IMR-90 (cell line): ENCODE measurements around the gene FAM83E. TPM values are rescaled to one million over a fixed set of nuclear protein-coding genes. Genes with fewer than 3 reads are reported as not detected.

Experiments used
- ATAC-seq: fragments of 200-7000 bp; cut with Tn5 transposase; 2 replicates; pipeline ENCODE4 v1.9.1; 2020; ENCODE audit warnings: low read depth, mild to moderate bottlenecking, moderate library complexity
- BruUV-seq: library from RNA; stranded (reverse); fragments of 400-500 nt; replicated peaks from 2 replicates; lab custom pipeline; 2021; lab: Mats Ljungman, UMichigan
- CTCF ChIA-PET: fragments of 300-600 bp; formaldehyde crosslinking; extraction: SDS; loops from one replicate; lab custom pipeline; 2021; ENCODE audit warnings: antibody characterized with exemption; lab: Yijun Ruan, JAX
- POLR2A ChIA-PET: fragments of 300-600 bp; sonication (Branson Sonifier 250); formaldehyde crosslinking; loops from one replicate; lab custom pipeline; 2022; ENCODE audit warnings: antibody characterized with exemption; ENCODE audit not compliant: unreplicated experiment; lab: Charles Lee
- DNase-seq: peaks from one replicate; pipeline ENCODE4 v3.0.0; 2013
- H2AFZ ChIP-seq: replicated peaks from 2 replicates; pipeline ENCODE3; 2013; ENCODE audit warnings: low read length, mild to moderate bottlenecking; ENCODE audit not compliant: poor library complexity
- H2AK5ac ChIP-seq: 2 replicates; pipeline ENCODE4 v1.6.1; 2013; ENCODE audit warnings: low read depth, low read length, inconsistent platforms
- H2AK9ac ChIP-seq: replicated peaks from 2 replicates; pipeline ENCODE3; 2013; ENCODE audit warnings: mild to moderate bottlenecking, low read depth, low read length, moderate library complexity; ENCODE audit not compliant: poor library complexity
- H2BK120ac ChIP-seq: 2 replicates; pipeline ENCODE4 v1.6.1; 2013; ENCODE audit warnings: low read depth, low read length, inconsistent platforms
- H2BK15ac ChIP-seq: 3 replicates; pipeline ENCODE4 v1.6.1; 2013; ENCODE audit warnings: low read depth, low read length, inconsistent platforms
- H2BK20ac ChIP-seq: 2 replicates; pipeline ENCODE4 v1.6.1; 2013; ENCODE audit warnings: low read depth, mild to moderate bottlenecking, inconsistent platforms, low read length, moderate library complexity
- H2BK5ac ChIP-seq: 2 replicates; pipeline ENCODE4 v1.6.1; 2013; ENCODE audit warnings: mild to moderate bottlenecking, low read depth, low read length, inconsistent platforms; ENCODE audit not compliant: poor library complexity, severe bottlenecking
- H3K14ac ChIP-seq: replicated peaks from 2 replicates; pipeline ENCODE4 v1.6.1; 2013; ENCODE audit warnings: low read depth, low read length, inconsistent platforms
- H3K18ac ChIP-seq: 2 replicates; pipeline ENCODE4 v1.6.1; 2013; ENCODE audit warnings: low read depth, low read length, control low read depth
- H3K23ac ChIP-seq: 2 replicates; pipeline ENCODE4 v1.6.1; 2013; ENCODE audit warnings: low read depth, low read length, inconsistent platforms
- H3K27ac ChIP-seq: 2 replicates; pipeline ENCODE4 v1.5.1; 2013; ENCODE audit warnings: mild to moderate bottlenecking, control low read depth, low read length; ENCODE audit not compliant: insufficient read depth
- H3K27me3 ChIP-seq: 2 replicates; pipeline ENCODE4 v1.6.1; 2013; ENCODE audit warnings: low read length; ENCODE audit not compliant: control insufficient read depth, insufficient read depth
- H3K36me3 ChIP-seq: 2 replicates; pipeline ENCODE4 v1.6.1; 2013; ENCODE audit warnings: low read length, mixed read lengths; ENCODE audit not compliant: control insufficient read depth, insufficient read depth
- H3K4ac ChIP-seq: 2 replicates; pipeline ENCODE4 v1.6.1; 2013; ENCODE audit warnings: low read depth, low read length, inconsistent platforms
- H3K4me1 ChIP-seq: 2 replicates; pipeline ENCODE4 v1.6.1; 2013; ENCODE audit warnings: low read length, mixed read lengths; ENCODE audit not compliant: control insufficient read depth, insufficient read depth
- H3K4me2 ChIP-seq: 2 replicates; pipeline ENCODE4 v1.6.1; 2013; ENCODE audit warnings: low read depth, mild to moderate bottlenecking, control low read depth, low read length, moderate library complexity
- H3K4me3 ChIP-seq: 2 replicates; pipeline ENCODE4 v1.5.1; 2013; ENCODE audit warnings: low read depth, mild to moderate bottlenecking, control low read depth, low read length, moderate library complexity; ENCODE audit not compliant: insufficient read depth
- H3K56ac ChIP-seq: 2 replicates; pipeline ENCODE4 v1.6.1; 2013; ENCODE audit warnings: low read length, inconsistent platforms; ENCODE audit not compliant: insufficient read depth; ENCODE audit errors: extremely low read depth
- H3K79me1 ChIP-seq, 2 experiments: 2 replicates each; pipeline ENCODE4 v1.6.1; 2013; ENCODE audit warnings: low read length in 2 of 2, inconsistent platforms in 1 of 2, low read depth in 1 of 2
- H3K9ac ChIP-seq: 2 replicates; pipeline ENCODE4 v1.6.1; 2013; ENCODE audit warnings: low read depth, low read length, control low read depth
- H3K9me1 ChIP-seq: 2 replicates; pipeline ENCODE4 v1.6.1; 2013; ENCODE audit warnings: low read length, inconsistent platforms; ENCODE audit not compliant: insufficient read depth
- H3K9me3 ChIP-seq: 2 replicates; pipeline ENCODE4 v1.6.1; 2013; ENCODE audit warnings: low read length; ENCODE audit not compliant: control insufficient read depth, insufficient read depth
- H4K20me1 ChIP-seq: 2 replicates; pipeline ENCODE4 v1.6.1; 2013; ENCODE audit warnings: low read length, inconsistent platforms; ENCODE audit not compliant: insufficient read depth
- H4K5ac ChIP-seq: 2 replicates; pipeline ENCODE4 v1.6.1; 2013; ENCODE audit warnings: mild to moderate bottlenecking, low read depth, low read length, control low read depth
- H4K8ac ChIP-seq, 2 experiments: 2 replicates each; pipeline ENCODE4 v1.6.1; 2013; ENCODE audit warnings: low read depth in 2 of 2, low read length in 2 of 2, control low read depth in 1 of 2, inconsistent platforms in 1 of 2
- H4K91ac ChIP-seq: 2 replicates; pipeline ENCODE4 v1.6.1; 2013; ENCODE audit warnings: low read depth, low read length, inconsistent platforms; ENCODE audit not compliant: insufficient read depth
- CEBPB ChIP-seq: IDR thresholded peaks from 2 replicates; pipeline ENCODE4 v1.6.1; 2012; ENCODE audit warnings: low read depth, low read length, improper control_type of control experiment
- CHD1 ChIP-seq: IDR thresholded peaks from 2 replicates; pipeline ENCODE4 v1.6.1; 2012; ENCODE audit warnings: low read depth, low read length, improper control_type of control experiment
- FOS ChIP-seq: fragments of 150-350 bp; IDR thresholded peaks from 2 replicates; pipeline ENCODE4 v1.6.1; 2016; ENCODE audit warnings: low read depth, low read length
- MAFK ChIP-seq: IDR thresholded peaks from 2 replicates; pipeline ENCODE4 v1.6.1; 2012; ENCODE audit warnings: low read depth, low read length, improper control_type of control experiment
- MAZ ChIP-seq: IDR thresholded peaks from 2 replicates; pipeline ENCODE4 v1.6.1; 2012; ENCODE audit warnings: low read depth, mild to moderate bottlenecking, low read length, improper control_type of control experiment, moderate library complexity, borderline replicate concordance
- MXI1 ChIP-seq: IDR thresholded peaks from 2 replicates; pipeline ENCODE4 v1.6.1; 2012; ENCODE audit warnings: low read depth, mild to moderate bottlenecking, low read length, moderate library complexity, borderline replicate concordance
- NFE2L2 ChIP-seq: fragments of 150-350 bp; IDR thresholded peaks from 2 replicates; pipeline ENCODE4 v1.6.1; 2016; ENCODE audit warnings: low read depth, mild to moderate bottlenecking, low read length
- POLR2A ChIP-seq: IDR thresholded peaks from 2 replicates; pipeline ENCODE4 v1.6.1; 2012; ENCODE audit warnings: mild to moderate bottlenecking, low read depth, low read length
- RAD21 ChIP-seq: IDR thresholded peaks from 2 replicates; pipeline ENCODE4 v1.6.1; 2012; ENCODE audit warnings: low read length, improper control_type of control experiment
- RCOR1 ChIP-seq: IDR thresholded peaks from 2 replicates; pipeline ENCODE4 v1.6.1; 2012; ENCODE audit warnings: mild to moderate bottlenecking, low read length, improper control_type of control experiment; ENCODE audit not compliant: insufficient replicate concordance
- RFX5 ChIP-seq: IDR thresholded peaks from 2 replicates; pipeline ENCODE4 v1.8.0; 2012; ENCODE audit warnings: low read depth, mild to moderate bottlenecking, low read length, moderate library complexity
- SMC3 ChIP-seq: fragments of 150-350 bp; IDR thresholded peaks from 2 replicates; pipeline ENCODE4 v1.6.1; 2016; ENCODE audit warnings: low read depth, mild to moderate bottlenecking, antibody characterized with exemption, low read length, moderate library complexity
- WGBS, 2 experiments: methylation state at CpG; one replicate each; pipeline versions ENCODE4 v1.1.5 to v1.1.7; 2013; ENCODE audit warnings: missing lambda C conversion rate in 2 of 2; ENCODE audit not compliant: insufficient read length in 1 of 2; ENCODE audit errors: extremely low coverage in 2 of 2; 5-methylcytosine and 5-hydroxymethylcytosine counted together
- dilution Hi-C: fragments of 300-500 bp; cut with HindIII; formaldehyde crosslinking; loops from one replicate; pipeline ENCODE4 v1.14.3; 2018; ENCODE audit warnings: low sequenced_read_pairs; ENCODE audit not compliant: unreplicated experiment
- in situ Hi-C: fragments of 300-500 bp; cut with MboI; formaldehyde crosslinking; loops from 3 replicates; pipeline ENCODE4 v1.14.3; 2019; ENCODE audit warnings: low sequenced_read_pairs, inconsistent platforms, mixed read lengths
- intact Hi-C: fragments of 100-400 bp; cut with micrococcal nuclease; formaldehyde crosslinking; loops from 2 replicates; pipeline ENCODE4 v1.10.0; 2022
- polyA plus RNA-seq, 3 experiments: library from polyadenylated mRNA; depleted of rRNA; stranded (reverse); fragments of >200 nt; gene quantifications; 2 replicates each; pipeline ENCODE4 v1.2.3, GENCODE V29; 2012; ENCODE audit warnings: low replicate concordance in 1 of 3
- total RNA-seq: library from RNA; depleted of rRNA; stranded (reverse); fragments of >200 nt; gene quantifications from 2 replicates; pipeline ENCODE4 v1.2.3, GENCODE V29; 2012
- TF ChIP-seq, protein P1 (sequence below): fragments of 150-350 bp; IDR thresholded peaks from 2 replicates; pipeline ENCODE4 v1.6.1; 2017; ENCODE audit warnings: mild to moderate bottlenecking, antibody characterized with exemption, low read length, low read depth
- TF ChIP-seq, protein P2 (sequence below): fragments of 150-350 bp; IDR thresholded peaks from 2 replicates; pipeline ENCODE4 v1.6.1; 2016; ENCODE audit warnings: low read depth, mild to moderate bottlenecking, low read length, moderate library complexity, borderline replicate concordance

The FAM83E gene
- total and polyA plus RNA-seq, 2 of the 4 experiments (the other 2 are of a cell fraction): 0.05 to 0.36 TPM

DNA sequence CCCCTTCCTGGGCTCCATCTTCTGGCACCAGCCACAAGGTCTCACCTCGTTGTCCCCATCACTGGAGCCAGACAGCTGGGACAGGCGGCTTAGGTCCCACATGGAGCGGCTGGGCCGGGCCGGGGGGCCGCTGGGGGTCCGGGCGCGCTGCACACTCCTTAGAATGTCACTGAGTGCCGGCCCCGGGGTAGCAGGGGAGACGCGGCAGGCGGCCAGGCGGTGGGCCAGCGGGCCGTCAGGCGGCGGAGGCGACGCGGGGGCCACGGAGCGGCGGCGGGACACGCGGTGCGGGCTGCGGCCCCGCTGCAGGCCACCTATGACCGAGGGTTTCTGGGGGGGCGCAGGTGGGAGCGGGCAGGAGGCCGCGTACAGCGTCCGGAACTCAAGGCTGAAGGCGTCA, 11.4 kb downstream of the FAM83E start:
- Histone ChIP-seq H4K20me1 (no peaks in the 10 kb centered on the region), H3K27ac (no peak overlapping the region), H4K91ac (no peak overlapping the region), H3K23ac (no peak overlapping the region), H3K36me3 (no peaks in the 10 kb centered on the region), H2BK15ac (no peak overlapping the region), H3K79me1 (no peaks in the 10 kb centered on the region), H3K4ac (no peak overlapping the region), H4K8ac (no peak overlapping the region), H2BK5ac (no peak overlapping the region), H3K4me1 (no peaks in the 10 kb centered on the region), H4K5ac (no peak overlapping the region), H2BK120ac (no peak overlapping the region), H3K4me3 (no peak overlapping the region), H3K56ac (no peak overlapping the region), H3K9ac (no peak overlapping the region), H2BK20ac (no peak overlapping the region), H3K9me1 (no peaks in the 10 kb centered on the region), H2AK9ac (no peak overlapping the region), H3K27me3 (peaks cover 11% of the 10 kb centered on the region), H2AK5ac (no peak overlapping the region), H3K4me2 (no peak overlapping the region), H3K9me3 (no peaks in the 10 kb centered on the region), H2AFZ (no peak overlapping the region), H3K14ac (no peak overlapping the region), H3K18ac (no peak overlapping the region)
- ChIA-PET POLR2A (no interaction called here), CTCF (interaction anchor here (0.6 kb wide), 1 partner anchor 93 kb away, joined by 3 read pairs; no protein-coding TSS in a partner anchor)
- in situ Hi-C loops: no loop called here
- intact Hi-C loops: no loop called here
- 90% methylated on average over 23 of the region's 39 CpGs; no CpG with 5 or more reads in 1 of the 2 experiments for WGBS, 2 experiments
- dilution Hi-C loops: no loop called here
- TF ChIP-seq MAFK (no peak), SMC3 (no peak), FOS (no peak), MXI1 (no peak), CHD1 (no peak), RFX5 (no peak), NFE2L2 (no peak), POLR2A (no peak), RAD21 (no peak), RCOR1 (no peak), MAZ (no peak), CEBPB (no peak)
- TF ChIP-seq, protein P1, sequence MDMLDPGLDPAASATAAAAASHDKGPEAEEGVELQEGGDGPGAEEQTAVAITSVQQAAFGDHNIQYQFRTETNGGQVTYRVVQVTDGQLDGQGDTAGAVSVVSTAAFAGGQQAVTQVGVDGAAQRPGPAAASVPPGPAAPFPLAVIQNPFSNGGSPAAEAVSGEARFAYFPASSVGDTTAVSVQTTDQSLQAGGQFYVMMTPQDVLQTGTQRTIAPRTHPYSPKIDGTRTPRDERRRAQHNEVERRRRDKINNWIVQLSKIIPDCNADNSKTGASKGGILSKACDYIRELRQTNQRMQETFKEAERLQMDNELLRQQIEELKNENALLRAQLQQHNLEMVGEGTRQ: no peak
- TF ChIP-seq, protein P2, sequence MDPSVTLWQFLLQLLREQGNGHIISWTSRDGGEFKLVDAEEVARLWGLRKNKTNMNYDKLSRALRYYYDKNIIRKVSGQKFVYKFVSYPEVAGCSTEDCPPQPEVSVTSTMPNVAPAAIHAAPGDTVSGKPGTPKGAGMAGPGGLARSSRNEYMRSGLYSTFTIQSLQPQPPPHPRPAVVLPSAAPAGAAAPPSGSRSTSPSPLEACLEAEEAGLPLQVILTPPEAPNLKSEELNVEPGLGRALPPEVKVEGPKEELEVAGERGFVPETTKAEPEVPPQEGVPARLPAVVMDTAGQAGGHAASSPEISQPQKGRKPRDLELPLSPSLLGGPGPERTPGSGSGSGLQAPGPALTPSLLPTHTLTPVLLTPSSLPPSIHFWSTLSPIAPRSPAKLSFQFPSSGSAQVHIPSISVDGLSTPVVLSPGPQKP: no peak
- ATAC-seq (no peak), DNase-seq (no peak)
- no TSS peak for BruUV-seq
